WTC11 (cell line): ENCODE measurements around the gene USP11. TPM values are rescaled to one million over a fixed set of nuclear protein-coding genes. Genes with fewer than 3 reads are reported as not detected.

ENCODE experiments used
- ATAC-seq: fragments of 200-7000 bp; cut with Tn5 transposase; 2 replicates; pipeline ENCODE4 v1.10.0; 2021; ENCODE audit warnings: mild to moderate bottlenecking, moderate library complexity
- CTCF ChIA-PET: fragments of 300-600 bp; sonication (Branson Sonifier 250); formaldehyde crosslinking; loops from one replicate; lab custom pipeline; 2021; ENCODE audit warnings: antibody characterized with exemption; lab: Charles Lee
- POLR2A ChIA-PET: fragments of 350-600 bp; sonication (Branson Sonifier 250); formaldehyde crosslinking; loops from one replicate; lab custom pipeline; 2021; ENCODE audit warnings: antibody characterized with exemption; lab: Charles Lee
- DNase-seq: peaks from one replicate; pipeline ENCODE4 v3.0.0; 2021; ENCODE audit warnings: low spot score
- H3K27ac Mint-ChIP-seq: 2 replicates; pipeline ENCODE4 v1.8.0; 2021; ENCODE audit warnings: mixed read lengths
- H3K27me3 Mint-ChIP-seq: 2 replicates; pipeline ENCODE4 v1.8.0; 2021; ENCODE audit warnings: low read depth, mild to moderate bottlenecking, moderate library complexity, mixed read lengths
- H3K36me3 Mint-ChIP-seq: 2 replicates; pipeline ENCODE4 v1.8.0; 2021; ENCODE audit warnings: mixed read lengths
- H3K4me1 Mint-ChIP-seq: 2 replicates; pipeline ENCODE4 v1.8.0; 2022; ENCODE audit warnings: mixed read lengths
- H3K4me3 Mint-ChIP-seq: 2 replicates; pipeline ENCODE4 v1.8.0; 2021; ENCODE audit warnings: mild to moderate bottlenecking, moderate library complexity, mixed read lengths
- H3K9me3 Mint-ChIP-seq: 2 replicates; pipeline ENCODE4 v1.8.0; 2021; ENCODE audit warnings: mixed read lengths
- EMX1 ChIP-seq: fragments of 250-450 bp; sonication (Bioruptor Pico); IDR thresholded peaks from 2 replicates; pipeline ENCODE4 v1.8.0; 2021; ENCODE audit warnings: mild to moderate bottlenecking
- GRHL2 ChIP-seq: fragments of 250-450 bp; sonication (Bioruptor Pico); IDR thresholded peaks from 2 replicates; pipeline ENCODE4 v1.8.0; 2022; ENCODE audit warnings: mild to moderate bottlenecking, moderate library complexity; ENCODE audit not compliant: insufficient replicate concordance, severe bottlenecking
- HMGA2 ChIP-seq: fragments of 250-450 bp; sonication (Bioruptor Pico); IDR thresholded peaks from 2 replicates; pipeline ENCODE4 v1.4.0; 2021; ENCODE audit warnings: mild to moderate bottlenecking, moderate library complexity
- JUN ChIP-seq: sonication (generic); formaldehyde crosslinking; IDR thresholded peaks from 2 replicates; pipeline ENCODE4 v1.8.0; 2023; ENCODE audit warnings: mild to moderate bottlenecking, missing genetic modification reagents
- MXD4 ChIP-seq: fragments of 250-450 bp; sonication (Bioruptor Pico); IDR thresholded peaks from 2 replicates; pipeline ENCODE4 v1.8.0; 2021; ENCODE audit warnings: mild to moderate bottlenecking, moderate library complexity, borderline replicate concordance
- NFATC4 ChIP-seq: fragments of 250-450 bp; sonication (Bioruptor Pico); IDR thresholded peaks from 2 replicates; pipeline ENCODE4 v1.9.0; 2021; ENCODE audit warnings: mild to moderate bottlenecking
- NFE2L1 ChIP-seq: sonication (generic); formaldehyde crosslinking; IDR thresholded peaks from 2 replicates; pipeline ENCODE4 v1.8.1; 2023; ENCODE audit warnings: missing genetic modification reagents
- NR1H2 ChIP-seq: sonication (generic); formaldehyde crosslinking; IDR thresholded peaks from 2 replicates; pipeline ENCODE4 v1.9.0; 2021; ENCODE audit warnings: mild to moderate bottlenecking, moderate library complexity, missing genetic modification reagents
- TEAD1 ChIP-seq: sonication (generic); formaldehyde crosslinking; IDR thresholded peaks from 2 replicates; pipeline ENCODE4 v1.8.0; 2022; ENCODE audit warnings: mild to moderate bottlenecking, missing genetic modification reagents
- TP53 ChIP-seq: sonication (generic); formaldehyde crosslinking; IDR thresholded peaks from 2 replicates; pipeline ENCODE4 v1.8.1; 2023; ENCODE audit warnings: mild to moderate bottlenecking, missing genetic modification reagents
- ZNF416 ChIP-seq: fragments of 250-450 bp; sonication (Bioruptor Pico); IDR thresholded peaks from 2 replicates; pipeline ENCODE4 v1.9.0; 2021; ENCODE audit warnings: mild to moderate bottlenecking, inconsistent platforms
- total RNA-seq: library from RNA; stranded (reverse); gene quantifications from 3 replicates; pipeline ENCODE4 v1.2.3, GENCODE V29; 2021
- TF ChIP-seq, protein P1 (sequence below): sonication (generic); formaldehyde crosslinking; IDR thresholded peaks from 2 replicates; pipeline ENCODE4 v1.8.1; 2023; ENCODE audit warnings: mild to moderate bottlenecking, moderate library complexity, missing genetic modification reagents
- TF ChIP-seq, protein P2 (sequence below): fragments of 250-450 bp; sonication (Bioruptor Pico); IDR thresholded peaks from 2 replicates; pipeline ENCODE4 v1.9.0; 2021; ENCODE audit warnings: moderate library complexity, mild to moderate bottlenecking, inconsistent platforms, borderline replicate concordance
- TF ChIP-seq, protein P3 (sequence below): sonication (generic); formaldehyde crosslinking; IDR thresholded peaks from 2 replicates; pipeline ENCODE4 v1.8.0; 2022; ENCODE audit warnings: mild to moderate bottlenecking, missing genetic modification reagents
- TF ChIP-seq, protein P4 (sequence below): sonication (generic); formaldehyde crosslinking; conservative IDR thresholded peaks from 2 replicates; pipeline ENCODE4 v1.8.1; 2023; ENCODE audit warnings: mild to moderate bottlenecking, low read depth, missing genetic modification reagents, moderate library complexity
- TF ChIP-seq, protein P5 (sequence below): fragments of 250-450 bp; sonication (Bioruptor Pico); IDR thresholded peaks from 2 replicates; pipeline ENCODE4 v1.9.0; 2021; ENCODE audit warnings: mild to moderate bottlenecking, borderline replicate concordance
- TF ChIP-seq, protein P6 (sequence below): sonication (generic); formaldehyde crosslinking; IDR thresholded peaks from 2 replicates; pipeline ENCODE4 v1.8.0; 2023; ENCODE audit warnings: mild to moderate bottlenecking, missing genetic modification reagents
- TF ChIP-seq, protein P7 (sequence below): sonication (generic); formaldehyde crosslinking; IDR thresholded peaks from 2 replicates; pipeline ENCODE4 v1.8.0; 2023; ENCODE audit warnings: missing genetic modification reagents
- TF ChIP-seq, protein P8 (sequence below): sonication (generic); formaldehyde crosslinking; IDR thresholded peaks from 2 replicates; pipeline ENCODE4 v1.8.0; 2022; ENCODE audit warnings: mild to moderate bottlenecking, missing genetic modification reagents

USP11 gene
- total RNA-seq, 1 experiment from 2014 or later: 86.8 TPM

DNA sequence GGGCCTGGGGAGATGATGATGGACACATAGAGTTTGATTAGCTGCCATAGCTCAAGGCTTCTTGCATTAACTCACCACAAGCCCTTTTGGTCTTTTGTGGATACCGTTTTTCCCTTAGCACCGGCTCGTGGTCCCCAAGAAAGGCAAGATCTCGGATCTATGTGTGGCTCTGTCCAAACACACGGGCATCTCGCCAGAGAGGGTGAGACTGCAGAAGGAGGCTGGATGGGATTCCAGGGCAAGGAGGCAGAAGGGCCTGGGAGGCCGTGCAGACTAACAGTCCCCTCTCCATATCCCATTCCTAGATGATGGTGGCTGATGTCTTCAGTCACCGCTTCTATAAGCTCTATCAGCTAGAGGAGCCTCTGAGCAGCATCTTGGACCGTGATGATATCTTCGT, 9.5 kb downstream of the USP11 start:
- no peak for DNase-seq
- Mint-ChIP-seq H3K36me3 (peaks cover 52% of the 10 kb centered on the region), H3K4me1 (no peaks in the 10 kb centered on the region), H3K27ac (no peak overlapping the region), H3K9me3 (no peaks in the 10 kb centered on the region), H3K27me3 (no peaks in the 10 kb centered on the region), H3K4me3 (no peak overlapping the region)
- CTCF ChIA-PET: no interaction called here
- TF ChIP-seq NFATC4 (CRISPR knock-in tag): no peak
- TF ChIP-seq, protein P1, sequence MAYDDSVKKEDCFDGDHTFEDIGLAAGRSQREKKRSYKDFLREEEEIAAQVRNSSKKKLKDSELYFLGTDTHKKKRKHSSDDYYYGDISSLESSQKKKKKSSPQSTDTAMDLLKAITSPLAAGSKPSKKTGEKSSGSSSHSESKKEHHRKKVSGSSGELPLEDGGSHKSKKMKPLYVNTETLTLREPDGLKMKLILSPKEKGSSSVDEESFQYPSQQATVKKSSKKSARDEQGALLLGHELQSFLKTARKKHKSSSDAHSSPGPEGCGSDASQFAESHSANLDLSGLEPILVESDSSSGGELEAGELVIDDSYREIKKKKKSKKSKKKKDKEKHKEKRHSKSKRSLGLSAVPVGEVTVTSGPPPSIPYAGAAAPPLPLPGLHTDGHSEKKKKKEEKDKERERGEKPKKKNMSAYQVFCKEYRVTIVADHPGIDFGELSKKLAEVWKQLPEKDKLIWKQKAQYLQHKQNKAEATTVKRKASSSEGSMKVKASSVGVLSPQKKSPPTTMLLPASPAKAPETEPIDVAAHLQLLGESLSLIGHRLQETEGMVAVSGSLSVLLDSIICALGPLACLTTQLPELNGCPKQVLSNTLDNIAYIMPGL (CRISPR knock-in tag): no peak
- TF ChIP-seq, protein P2, sequence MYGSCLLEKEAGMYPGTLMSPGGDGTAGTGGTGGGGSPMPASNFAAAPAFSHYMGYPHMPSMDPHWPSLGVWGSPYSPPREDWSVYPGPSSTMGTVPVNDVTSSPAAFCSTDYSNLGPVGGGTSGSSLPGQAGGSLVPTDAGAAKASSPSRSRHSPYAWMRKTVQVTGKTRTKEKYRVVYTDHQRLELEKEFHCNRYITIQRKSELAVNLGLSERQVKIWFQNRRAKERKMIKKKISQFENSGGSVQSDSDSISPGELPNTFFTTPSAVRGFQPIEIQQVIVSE: no peak
- TF ChIP-seq, protein P3, sequence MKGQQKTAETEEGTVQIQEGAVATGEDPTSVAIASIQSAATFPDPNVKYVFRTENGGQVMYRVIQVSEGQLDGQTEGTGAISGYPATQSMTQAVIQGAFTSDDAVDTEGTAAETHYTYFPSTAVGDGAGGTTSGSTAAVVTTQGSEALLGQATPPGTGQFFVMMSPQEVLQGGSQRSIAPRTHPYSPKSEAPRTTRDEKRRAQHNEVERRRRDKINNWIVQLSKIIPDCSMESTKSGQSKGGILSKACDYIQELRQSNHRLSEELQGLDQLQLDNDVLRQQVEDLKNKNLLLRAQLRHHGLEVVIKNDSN (CRISPR knock-in tag): no peak
- no peak for TF ChIP-seq TP53 (CRISPR knock-in tag)
- POLR2A ChIA-PET: no interaction called here
- no peak for ATAC-seq

DNA sequence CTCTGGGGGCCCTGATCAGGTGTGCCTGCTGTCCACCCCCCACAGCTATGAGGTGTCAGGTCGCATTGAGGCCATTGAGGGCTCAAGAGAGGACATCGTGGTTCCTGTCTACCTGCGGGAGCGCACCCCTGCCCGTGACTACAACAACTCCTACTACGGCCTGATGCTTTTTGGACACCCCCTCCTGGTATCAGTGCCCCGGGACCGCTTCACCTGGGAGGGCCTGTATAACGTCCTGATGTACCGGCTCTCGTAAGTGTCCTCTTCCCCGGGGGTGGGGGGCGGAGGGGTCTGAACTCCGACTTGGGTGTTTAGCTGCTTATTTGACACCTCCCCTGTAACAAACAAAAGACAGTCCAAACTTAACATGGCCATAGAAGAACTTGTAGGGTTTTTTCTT, 10.5 kb downstream of the USP11 start:
- Mint-ChIP-seq H3K9me3 (no peaks in the 10 kb centered on the region), H3K4me1 (no peaks in the 10 kb centered on the region), H3K4me3 (no peak overlapping the region), H3K36me3 (peaks cover 56% of the 10 kb centered on the region), H3K27me3 (no peaks in the 10 kb centered on the region), H3K27ac (no peak overlapping the region)
- no peak for DNase-seq
- ChIA-PET CTCF (no interaction called here), POLR2A (no interaction called here)
- ATAC-seq: no peak
- no peak for TF ChIP-seq NR1H2 (CRISPR knock-in tag)
- no peak for TF ChIP-seq HMGA2 (CRISPR knock-in tag)
- TF ChIP-seq, protein P4, sequence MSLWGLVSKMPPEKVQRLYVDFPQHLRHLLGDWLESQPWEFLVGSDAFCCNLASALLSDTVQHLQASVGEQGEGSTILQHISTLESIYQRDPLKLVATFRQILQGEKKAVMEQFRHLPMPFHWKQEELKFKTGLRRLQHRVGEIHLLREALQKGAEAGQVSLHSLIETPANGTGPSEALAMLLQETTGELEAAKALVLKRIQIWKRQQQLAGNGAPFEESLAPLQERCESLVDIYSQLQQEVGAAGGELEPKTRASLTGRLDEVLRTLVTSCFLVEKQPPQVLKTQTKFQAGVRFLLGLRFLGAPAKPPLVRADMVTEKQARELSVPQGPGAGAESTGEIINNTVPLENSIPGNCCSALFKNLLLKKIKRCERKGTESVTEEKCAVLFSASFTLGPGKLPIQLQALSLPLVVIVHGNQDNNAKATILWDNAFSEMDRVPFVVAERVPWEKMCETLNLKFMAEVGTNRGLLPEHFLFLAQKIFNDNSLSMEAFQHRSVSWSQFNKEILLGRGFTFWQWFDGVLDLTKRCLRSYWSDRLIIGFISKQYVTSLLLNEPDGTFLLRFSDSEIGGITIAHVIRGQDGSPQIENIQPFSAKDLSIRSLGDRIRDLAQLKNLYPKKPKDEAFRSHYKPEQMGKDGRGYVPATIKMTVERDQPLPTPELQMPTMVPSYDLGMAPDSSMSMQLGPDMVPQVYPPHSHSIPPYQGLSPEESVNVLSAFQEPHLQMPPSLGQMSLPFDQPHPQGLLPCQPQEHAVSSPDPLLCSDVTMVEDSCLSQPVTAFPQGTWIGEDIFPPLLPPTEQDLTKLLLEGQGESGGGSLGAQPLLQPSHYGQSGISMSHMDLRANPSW: no peak
- TF ChIP-seq, protein P5, sequence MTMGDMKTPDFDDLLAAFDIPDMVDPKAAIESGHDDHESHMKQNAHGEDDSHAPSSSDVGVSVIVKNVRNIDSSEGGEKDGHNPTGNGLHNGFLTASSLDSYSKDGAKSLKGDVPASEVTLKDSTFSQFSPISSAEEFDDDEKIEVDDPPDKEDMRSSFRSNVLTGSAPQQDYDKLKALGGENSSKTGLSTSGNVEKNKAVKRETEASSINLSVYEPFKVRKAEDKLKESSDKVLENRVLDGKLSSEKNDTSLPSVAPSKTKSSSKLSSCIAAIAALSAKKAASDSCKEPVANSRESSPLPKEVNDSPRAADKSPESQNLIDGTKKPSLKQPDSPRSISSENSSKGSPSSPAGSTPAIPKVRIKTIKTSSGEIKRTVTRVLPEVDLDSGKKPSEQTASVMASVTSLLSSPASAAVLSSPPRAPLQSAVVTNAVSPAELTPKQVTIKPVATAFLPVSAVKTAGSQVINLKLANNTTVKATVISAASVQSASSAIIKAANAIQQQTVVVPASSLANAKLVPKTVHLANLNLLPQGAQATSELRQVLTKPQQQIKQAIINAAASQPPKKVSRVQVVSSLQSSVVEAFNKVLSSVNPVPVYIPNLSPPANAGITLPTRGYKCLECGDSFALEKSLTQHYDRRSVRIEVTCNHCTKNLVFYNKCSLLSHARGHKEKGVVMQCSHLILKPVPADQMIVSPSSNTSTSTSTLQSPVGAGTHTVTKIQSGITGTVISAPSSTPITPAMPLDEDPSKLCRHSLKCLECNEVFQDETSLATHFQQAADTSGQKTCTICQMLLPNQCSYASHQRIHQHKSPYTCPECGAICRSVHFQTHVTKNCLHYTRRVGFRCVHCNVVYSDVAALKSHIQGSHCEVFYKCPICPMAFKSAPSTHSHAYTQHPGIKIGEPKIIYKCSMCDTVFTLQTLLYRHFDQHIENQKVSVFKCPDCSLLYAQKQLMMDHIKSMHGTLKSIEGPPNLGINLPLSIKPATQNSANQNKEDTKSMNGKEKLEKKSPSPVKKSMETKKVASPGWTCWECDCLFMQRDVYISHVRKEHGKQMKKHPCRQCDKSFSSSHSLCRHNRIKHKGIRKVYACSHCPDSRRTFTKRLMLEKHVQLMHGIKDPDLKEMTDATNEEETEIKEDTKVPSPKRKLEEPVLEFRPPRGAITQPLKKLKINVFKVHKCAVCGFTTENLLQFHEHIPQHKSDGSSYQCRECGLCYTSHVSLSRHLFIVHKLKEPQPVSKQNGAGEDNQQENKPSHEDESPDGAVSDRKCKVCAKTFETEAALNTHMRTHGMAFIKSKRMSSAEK (CRISPR knock-in tag): no peak
- no peak for TF ChIP-seq JUN (CRISPR knock-in tag)
- no peak for TF ChIP-seq TEAD1 (CRISPR knock-in tag)
- no peak for TF ChIP-seq GRHL2 (CRISPR knock-in tag)
- TF ChIP-seq MXD4 (CRISPR knock-in tag): no peak
- TF ChIP-seq, protein P6, sequence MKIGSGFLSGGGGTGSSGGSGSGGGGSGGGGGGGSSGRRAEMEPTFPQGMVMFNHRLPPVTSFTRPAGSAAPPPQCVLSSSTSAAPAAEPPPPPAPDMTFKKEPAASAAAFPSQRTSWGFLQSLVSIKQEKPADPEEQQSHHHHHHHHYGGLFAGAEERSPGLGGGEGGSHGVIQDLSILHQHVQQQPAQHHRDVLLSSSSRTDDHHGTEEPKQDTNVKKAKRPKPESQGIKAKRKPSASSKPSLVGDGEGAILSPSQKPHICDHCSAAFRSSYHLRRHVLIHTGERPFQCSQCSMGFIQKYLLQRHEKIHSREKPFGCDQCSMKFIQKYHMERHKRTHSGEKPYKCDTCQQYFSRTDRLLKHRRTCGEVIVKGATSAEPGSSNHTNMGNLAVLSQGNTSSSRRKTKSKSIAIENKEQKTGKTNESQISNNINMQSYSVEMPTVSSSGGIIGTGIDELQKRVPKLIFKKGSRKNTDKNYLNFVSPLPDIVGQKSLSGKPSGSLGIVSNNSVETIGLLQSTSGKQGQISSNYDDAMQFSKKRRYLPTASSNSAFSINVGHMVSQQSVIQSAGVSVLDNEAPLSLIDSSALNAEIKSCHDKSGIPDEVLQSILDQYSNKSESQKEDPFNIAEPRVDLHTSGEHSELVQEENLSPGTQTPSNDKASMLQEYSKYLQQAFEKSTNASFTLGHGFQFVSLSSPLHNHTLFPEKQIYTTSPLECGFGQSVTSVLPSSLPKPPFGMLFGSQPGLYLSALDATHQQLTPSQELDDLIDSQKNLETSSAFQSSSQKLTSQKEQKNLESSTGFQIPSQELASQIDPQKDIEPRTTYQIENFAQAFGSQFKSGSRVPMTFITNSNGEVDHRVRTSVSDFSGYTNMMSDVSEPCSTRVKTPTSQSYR (CRISPR knock-in tag): no peak
- TF ChIP-seq NFE2L1 (CRISPR knock-in tag): no peak
- TF ChIP-seq TP53 (CRISPR knock-in tag): no peak
- TF ChIP-seq, protein P7, sequence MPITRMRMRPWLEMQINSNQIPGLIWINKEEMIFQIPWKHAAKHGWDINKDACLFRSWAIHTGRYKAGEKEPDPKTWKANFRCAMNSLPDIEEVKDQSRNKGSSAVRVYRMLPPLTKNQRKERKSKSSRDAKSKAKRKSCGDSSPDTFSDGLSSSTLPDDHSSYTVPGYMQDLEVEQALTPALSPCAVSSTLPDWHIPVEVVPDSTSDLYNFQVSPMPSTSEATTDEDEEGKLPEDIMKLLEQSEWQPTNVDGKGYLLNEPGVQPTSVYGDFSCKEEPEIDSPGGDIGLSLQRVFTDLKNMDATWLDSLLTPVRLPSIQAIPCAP: no peak
- TF ChIP-seq, protein P8, sequence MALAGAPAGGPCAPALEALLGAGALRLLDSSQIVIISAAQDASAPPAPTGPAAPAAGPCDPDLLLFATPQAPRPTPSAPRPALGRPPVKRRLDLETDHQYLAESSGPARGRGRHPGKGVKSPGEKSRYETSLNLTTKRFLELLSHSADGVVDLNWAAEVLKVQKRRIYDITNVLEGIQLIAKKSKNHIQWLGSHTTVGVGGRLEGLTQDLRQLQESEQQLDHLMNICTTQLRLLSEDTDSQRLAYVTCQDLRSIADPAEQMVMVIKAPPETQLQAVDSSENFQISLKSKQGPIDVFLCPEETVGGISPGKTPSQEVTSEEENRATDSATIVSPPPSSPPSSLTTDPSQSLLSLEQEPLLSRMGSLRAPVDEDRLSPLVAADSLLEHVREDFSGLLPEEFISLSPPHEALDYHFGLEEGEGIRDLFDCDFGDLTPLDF: no peak
- TF ChIP-seq EMX1 (CRISPR knock-in tag): no peak
- no peak for TF ChIP-seq ZNF416 (CRISPR knock-in tag)
